ENCODE data around the gene TMEM132E.
A peak's percentile ranks its signal among the peaks of the same experiment; 100 is the strongest.

TMEM132E gene

DNA sequence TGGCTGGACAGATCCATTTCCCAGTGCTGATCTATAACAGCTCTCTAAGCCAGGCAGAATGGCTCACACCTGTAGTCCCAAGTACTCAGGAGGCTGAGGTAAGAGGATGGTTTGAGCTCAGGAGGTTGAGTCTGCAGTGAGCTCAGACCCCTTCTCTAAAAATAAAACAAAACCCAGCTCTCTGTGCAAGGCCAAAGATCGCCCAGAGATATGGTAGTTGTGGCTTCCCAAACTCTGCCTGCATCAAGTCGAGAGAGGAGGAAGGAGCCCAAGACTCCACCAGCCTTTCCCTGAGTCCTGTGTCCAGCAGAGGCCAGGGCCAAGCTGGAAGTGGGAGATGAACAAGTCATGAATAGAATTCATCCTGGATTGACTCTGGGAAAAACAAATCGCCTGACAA lies 88.8 kb downstream of the TMEM132E start:
- no peak for DNase-seq

- no peak for DNase-seq
These were observed 90.1 kb downstream of the TMEM132E start for GRCh38 chr17:34669511-34669910.

GRCh38 chr17:34670618-34671017 lies 91.2 kb downstream of the TMEM132E start:
- DNase-seq = no peak

DNA sequence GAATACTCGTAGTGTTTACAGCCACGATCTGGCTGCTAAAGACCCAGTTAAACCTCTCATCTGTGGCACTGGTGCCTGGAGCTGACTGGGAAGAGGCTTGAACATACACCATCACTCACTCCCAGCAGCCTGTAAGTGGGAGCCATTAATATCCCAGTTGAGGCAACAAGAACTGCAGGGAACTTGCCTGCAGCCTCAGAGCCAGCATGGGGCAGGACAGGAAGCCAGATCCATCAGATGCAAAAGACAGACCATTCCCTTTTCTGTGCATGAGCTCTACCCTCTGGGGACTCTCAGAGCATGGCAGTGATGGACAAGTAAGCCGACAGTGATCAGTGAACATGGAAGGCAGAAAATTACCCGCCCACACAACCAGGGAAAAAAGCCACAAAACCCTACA lies 91.8 kb downstream of the TMEM132E start:
- no peak for DNase-seq

DNA sequence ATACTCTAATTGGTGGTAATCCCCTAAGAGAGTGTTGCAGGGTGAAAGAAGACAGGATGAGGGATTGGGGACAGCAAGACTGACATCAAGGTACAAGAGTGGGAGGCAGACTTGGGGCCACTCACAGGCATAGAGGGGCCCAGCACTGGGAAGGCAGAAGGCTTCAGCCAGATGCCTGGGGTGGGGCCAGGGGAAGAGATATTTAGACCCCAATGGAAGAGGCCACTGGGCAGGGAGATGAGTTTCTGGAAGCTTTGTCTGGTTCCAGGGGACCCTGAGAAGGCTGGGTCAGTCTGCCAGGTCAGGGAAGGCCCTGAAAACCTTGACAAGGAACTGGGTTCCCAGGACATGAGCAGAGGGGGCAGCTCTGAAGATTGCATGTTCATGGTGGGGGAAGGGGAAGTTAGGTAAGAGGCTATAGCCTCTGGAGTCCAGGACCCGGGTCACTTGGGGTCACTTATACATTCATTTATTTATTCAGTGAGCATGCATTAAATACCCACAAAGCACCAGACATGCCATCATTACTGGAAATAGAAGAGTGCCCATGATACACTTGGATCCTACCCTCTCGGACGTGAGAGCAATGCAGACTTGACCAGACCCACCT lies 92.9 kb downstream of the TMEM132E start:
- DNase-seq = no peak

DNA sequence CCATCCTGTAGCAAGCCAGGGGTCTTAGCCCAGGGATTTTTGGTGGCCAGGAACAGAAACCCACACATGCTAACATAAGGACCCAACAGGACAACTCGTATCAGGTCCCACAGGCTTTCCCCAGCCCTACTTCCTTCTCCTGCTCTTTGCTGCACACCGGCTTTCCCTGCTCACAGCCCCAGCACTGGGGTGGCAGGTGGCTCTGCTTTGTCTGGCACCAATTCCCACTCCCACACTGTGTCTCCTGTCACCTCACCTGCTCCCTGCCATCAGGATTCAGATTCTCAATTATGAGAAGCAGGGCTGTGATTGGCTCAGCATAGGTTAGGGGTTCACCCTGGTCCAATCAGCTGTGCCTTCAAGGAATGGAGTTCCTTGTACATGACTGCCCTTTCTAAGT lies 94.1 kb downstream of the TMEM132E start:
- no peak for DNase-seq

DNA sequence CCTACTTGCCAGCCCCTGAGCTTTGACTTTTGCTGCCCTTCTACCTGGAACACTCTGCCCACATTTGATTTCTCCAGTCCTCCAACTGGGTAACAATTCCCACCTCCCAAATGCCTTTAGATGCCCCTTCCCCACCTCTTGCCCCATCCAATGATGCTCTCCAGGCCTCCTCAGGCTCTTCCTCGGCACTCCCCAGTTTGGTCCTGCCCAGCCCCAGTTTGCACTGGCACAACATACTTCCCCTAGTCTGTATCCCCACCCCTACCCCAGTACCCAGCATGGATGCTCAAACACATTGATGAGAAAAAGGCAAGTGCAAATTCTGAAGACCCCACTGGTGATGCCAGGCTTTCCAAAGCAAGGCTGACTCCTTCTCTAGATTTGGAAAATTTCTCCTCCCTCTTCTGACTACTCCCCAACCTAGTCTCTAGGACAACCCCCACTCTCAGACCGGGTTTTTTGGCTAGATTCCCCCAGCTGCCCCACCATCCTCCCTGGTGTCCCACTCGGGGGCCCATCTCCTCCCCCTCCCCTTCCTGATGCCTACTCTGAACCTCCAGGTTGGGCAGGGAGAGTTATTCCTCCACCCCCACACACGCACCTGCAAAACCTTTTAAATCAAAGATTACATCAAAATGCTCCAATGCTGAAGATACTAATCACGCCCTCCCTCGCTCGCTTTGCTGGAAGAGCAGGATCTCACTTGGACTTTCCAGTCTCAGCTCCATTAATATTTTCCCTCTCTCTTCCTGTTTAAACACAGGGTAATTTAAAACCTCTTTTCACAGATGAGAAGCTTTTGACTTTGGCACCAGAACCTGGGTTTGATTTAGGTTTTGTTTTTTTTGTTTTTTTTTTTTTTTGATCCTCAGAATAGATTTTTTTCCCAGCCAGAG lies 94.9 kb downstream of the TMEM132E start:
- no peak for DNase-seq

- no peak for DNase-seq
These were observed 95.8 kb downstream of the TMEM132E start for GRCh38 chr17:34675143-34675542.

DNA sequence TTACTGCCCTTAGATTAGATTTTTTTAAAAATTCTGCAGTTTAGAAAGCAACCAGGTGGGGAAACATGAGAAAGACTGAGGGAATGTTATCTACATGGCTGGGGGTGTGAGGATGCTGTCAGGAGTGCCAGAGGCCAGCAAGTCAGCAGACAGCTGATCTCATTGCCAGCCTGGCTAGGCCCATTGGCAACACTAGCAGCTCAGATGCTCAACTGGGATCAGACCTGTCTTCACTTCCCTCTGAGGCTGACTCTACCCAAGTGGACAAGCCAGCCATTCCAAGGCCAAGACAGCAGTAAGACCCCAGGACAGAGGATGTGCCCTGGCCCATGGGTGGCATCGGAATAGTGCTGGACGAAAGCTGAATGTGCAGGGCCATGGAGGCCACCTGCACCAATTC lies 96.2 kb downstream of the TMEM132E start:
- no peak for DNase-seq

DNA sequence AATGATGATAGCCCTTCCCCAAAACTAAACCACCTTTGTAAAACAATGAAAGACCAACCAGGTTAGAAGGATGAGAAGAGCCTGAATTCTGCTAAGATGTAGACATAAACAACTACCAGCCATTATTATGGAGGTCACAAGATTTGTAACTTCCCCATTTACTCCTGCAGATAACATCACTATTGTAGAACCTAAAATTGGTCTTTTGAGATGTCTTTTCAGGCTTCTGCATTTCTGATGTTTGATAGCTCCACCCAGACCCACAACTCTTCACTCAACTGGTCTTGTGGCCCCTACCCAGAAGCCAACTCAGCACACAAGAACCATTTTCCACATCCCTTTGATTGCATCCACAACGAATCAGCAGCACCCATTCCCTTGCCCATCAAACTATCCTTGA lies 100.8 kb downstream of the TMEM132E start:
- peak; percentile 40 for DNase-seq

DNA sequence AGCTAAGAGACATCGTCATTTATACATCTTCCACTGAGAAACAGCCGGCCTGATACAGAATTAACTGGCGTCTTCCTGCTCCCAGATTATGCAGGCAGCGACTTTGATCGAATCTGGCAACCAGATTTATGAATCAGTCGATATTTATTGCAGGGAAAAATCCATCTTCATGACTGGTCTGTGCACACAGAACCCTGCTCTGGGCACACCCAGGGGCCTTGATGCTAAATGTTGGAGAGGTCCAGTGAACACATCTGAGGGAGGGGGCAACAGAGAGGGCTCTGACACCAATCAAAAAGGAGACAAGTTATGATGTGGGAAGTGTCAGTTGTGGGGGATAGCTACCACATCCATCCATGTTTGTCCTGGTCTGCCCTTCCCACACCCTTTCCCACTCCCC lies 102.9 kb downstream of the TMEM132E start:
- DNase-seq = no peak

- DNase-seq = no peak
These were observed 104.0 kb downstream of the TMEM132E start for GRCh38 chr17:34683390-34683789.

All from OCI-M1 (cell line).